Stimulated activated CD4-positive, alpha-beta T cell treated with anti-CD3 and anti-CD28 coated beads, Interleukin-12 subunit alpha, Interleukin-12 subunit beta, amount 100 ng/mL, for 48 hours (primary cell): ENCODE data around the gene GORASP2.

Experiments used
- DNase-seq, 3 donors: peaks; one replicate each; pipeline ENCODE4 v3.0.0-alpha.2; 2020; ENCODE audit warnings: low read depth in 2 of 3, low spot score in 1 of 3

GORASP2 gene

DNA sequence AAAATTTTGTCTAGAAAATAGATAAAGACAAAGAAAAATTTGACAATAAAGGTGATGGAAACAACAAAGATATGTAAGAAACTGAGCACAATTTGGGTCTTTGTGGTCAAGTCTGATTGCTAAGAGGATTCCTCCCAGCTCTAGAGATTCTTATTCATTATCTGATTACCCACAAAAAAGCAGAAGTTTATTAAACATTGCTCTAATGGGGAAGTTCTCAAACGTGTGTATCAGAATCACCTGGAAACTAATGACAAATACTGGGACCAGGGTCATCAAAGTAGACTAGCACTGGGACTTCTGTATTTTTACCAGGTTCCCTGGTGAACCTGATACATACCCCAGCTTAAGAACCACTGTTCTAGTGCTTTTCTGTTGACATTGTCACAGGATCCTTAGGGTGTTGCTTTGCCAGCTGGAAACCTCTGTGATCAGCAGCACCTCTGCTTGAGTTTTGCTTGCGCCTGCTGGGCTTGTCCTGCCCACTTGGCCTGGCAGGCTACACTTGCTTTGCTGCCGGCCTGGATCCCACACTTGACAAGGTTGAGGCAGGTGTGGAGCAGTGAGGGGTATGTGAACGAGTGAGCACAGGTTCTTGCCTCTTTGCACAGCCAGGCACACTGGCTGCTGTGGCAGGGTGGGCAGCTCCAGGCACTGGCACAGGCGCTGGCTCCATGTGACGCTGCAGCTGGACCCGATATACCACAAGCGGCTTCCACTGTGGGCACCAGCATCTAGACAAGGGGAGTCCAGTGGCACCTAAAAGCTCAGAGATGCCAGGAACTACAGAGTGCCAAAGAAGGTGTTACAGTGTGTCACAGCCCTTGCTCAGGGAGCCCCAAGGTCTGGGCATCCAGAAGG lies 6.2 kb upstream of the GORASP2 start:
- DNase-seq, result no peak

DNA sequence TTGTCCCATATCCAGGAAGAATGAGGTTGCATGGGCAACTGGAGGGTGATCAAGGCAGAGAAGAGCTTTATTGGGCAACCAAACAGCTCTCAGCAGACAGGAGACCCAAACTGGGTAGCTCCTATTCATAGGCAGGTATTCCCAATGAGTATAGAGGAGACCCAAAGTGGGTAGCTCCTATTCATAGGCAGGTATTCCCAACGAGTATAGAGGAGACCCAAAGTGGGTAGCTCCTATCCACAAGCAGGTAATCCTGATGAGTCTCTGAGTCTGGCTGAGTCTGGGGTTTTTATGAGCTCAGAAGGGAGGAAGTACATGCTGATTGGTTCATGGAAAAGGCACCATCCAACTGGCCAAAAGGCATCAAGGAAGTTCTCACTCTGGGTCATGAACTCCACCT lies 5.3 kb upstream of the GORASP2 start:
- DNase-seq, result no peak

GRCh38 chr2:170924969-170925368 lies 4.1 kb upstream of the GORASP2 start:
- no peak for DNase-seq

GRCh38 chr2:170925923-170926322 lies 3.1 kb upstream of the GORASP2 start:
- no peak for DNase-seq

DNA sequence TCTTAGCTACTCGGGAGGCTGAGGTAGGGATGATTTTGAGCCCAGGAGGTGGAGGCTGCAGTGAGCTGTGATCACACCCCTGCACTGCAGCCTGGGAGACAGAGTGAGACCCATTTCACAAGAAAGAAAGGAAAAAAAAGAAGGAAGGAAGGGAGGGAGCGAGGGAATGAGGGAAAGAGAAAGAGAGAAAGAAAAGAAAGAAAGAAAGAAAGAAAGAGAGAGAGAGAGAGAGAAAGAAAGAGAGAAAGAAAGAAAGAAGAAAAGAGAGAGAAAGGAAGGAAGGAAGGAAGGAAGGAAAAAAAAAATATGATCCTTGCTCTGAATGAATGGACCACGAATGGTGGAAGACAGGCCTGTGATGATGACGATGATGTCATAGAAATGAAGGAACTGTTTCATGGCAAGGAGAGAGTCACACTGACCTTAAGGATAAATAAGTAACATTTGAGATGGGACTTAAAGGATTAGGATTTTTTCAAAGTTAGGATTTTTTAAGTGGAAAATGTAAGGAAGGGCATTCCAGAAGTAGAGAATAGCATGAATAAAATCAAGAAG lies 2.2 kb upstream of the GORASP2 start:
- DNase-seq, result no peak

DNA sequence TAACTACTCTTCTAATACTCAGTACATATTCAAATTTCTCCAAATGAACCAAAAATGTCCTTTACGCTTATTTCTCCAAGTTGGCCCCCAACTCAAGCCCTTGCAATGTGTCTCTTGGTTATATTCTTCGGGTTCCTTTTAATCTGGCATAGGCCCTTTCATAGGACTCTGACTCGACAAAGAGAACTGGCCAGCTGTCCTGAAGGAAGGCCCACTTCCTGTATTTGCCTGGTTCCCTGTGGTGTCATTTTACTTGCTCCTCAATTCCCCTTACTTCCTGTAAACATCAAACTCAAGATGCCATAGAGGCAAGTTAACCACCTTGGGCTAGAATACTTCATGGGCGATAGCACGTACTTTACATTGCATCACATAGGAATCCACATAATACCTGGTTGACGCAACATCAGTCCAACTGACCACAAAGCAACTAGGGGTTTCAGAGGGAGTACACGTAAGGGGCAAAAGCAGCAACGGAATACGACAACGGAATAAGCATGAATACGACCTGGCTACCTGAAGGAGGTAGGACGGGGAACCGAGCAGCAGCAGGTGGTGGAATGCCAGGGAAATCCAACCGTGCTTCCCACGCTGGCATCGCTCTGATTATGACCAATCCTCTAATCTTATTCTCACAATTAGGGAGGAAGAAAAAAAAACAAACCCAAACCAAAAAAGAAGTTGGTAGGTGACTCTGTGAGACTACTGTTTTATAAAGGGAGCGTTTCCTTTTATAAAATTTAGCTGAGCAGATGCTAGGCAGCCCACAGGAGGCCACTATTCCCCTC lies 823 bp upstream of the GORASP2 start:
- peak in 1 of 3 donors; percentile 9 for DNase-seq

DNA sequence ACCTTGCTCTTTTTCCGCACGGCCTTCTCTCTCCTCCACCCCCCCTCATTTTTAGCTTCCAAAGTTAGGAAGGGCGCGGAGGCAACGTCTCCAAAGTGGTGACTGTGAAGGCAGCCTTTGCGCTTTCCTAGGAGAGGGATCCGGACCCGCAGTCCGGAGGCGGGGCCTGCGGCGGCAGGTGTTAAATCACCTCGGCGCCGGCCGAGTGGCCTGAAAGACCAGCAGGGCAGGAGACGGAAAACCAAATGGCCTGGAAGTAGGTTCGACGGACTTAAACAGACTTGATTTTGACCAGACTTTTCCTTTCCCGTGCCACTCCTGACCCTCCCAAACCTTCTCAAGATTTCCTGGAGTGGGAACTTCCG lies 615 bp downstream of the GORASP2 start:
- peak; percentile 16 to 32 (median 25) for DNase-seq

GRCh38 chr2:170930131-170930990 lies 1.3 kb downstream of the GORASP2 start:
- DNase-seq, result peak; percentile 26 to 51 (median 42)

- no peak for DNase-seq
These were observed 1.9 kb downstream of the GORASP2 start for GRCh38 chr2:170930991-170931266.

- DNase-seq, result no peak
These were observed 3.1 kb downstream of the GORASP2 start for GRCh38 chr2:170932166-170932565.

DNA sequence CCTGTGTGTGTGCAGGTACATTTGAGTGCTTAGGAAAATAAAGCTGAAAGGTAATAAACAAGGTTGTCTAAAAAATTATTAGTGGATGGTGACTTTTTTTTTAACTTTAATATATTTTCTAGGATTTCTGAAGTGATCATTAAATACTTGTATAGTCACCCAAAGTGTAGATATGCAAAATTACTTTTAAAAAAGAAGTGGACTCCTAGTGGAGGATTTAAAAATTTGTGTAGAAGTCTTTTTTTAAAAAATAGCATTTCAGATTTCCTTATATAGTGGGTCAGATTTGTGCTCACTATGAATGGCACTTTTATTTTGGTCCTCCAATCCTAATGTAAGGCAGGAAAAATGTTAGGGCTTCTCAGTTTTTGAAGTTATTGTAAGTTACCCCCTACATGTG lies 3.9 kb downstream of the GORASP2 start:
- no peak for DNase-seq

GRCh38 chr2:170937709-170938379 lies 8.8 kb downstream of the GORASP2 start:
- DNase-seq, result no peak

DNA sequence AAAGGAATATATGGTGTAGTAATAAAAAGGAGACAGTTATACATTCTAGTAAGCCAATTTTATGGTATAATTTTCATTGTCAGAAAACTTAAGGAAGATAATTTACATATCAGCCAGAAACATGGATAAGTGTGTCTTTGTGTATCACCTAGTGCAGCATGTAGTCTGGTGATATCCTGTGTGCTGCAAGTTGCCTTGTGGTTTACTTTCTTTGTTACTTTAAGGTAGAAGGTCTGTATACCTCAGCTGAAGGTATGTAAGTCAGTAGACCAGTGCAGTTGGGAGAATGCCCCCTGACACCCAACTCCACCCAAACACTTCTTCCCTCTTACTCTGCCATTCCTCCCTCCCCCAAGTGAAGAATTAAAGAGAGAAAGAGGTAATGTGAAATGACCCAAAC lies 11.0 kb downstream of the GORASP2 start:
- DNase-seq, result no peak

DNA sequence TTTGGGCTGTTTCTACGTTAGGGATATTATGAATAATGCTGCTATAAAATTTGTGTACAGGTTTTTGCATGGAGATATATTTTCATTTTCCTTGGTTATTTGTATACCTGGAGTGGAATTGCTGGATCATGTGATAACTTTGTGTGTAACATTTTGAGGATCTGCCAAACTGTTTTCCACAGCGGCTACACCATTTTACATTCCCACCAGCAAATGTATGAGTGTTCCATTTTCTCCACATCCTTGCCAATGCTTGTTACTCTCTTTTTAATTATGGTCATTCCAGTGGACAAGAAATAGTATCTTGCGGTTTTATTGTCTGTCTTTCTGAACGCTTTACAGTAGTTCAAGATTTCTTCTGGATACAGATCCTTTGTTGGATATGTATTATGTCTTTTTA lies 13.6 kb downstream of the GORASP2 start:
- no peak for DNase-seq

DNA sequence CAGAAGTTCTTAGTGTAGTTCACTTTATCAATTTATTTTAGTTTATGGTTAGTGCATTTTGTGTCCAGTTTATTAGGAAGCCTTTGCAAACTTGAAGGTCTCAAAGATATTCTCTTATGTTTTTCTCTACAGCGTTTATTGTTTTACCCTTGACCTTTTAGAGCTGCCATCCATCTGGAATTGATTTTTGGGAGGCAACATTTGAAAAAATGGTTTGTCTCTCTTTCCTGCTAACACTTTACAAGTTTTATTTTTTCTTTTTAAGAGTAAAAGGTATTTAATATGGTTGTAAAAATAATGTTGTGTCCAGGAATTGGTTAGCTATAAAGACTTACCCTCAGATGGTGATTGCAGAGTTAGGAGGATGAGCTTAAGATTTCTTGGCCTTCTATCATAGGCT lies 14.0 kb downstream of the GORASP2 start:
- DNase-seq, result no peak

GRCh38 chr2:170943596-170943995 lies 14.5 kb downstream of the GORASP2 start:
- no peak for DNase-seq

- no peak for DNase-seq
These were observed 15.5 kb downstream of the GORASP2 start for GRCh38 chr2:170944545-170944944.

- DNase-seq, result no peak
These were observed 20.4 kb downstream of the GORASP2 start for GRCh38 chr2:170949415-170949814.

DNA sequence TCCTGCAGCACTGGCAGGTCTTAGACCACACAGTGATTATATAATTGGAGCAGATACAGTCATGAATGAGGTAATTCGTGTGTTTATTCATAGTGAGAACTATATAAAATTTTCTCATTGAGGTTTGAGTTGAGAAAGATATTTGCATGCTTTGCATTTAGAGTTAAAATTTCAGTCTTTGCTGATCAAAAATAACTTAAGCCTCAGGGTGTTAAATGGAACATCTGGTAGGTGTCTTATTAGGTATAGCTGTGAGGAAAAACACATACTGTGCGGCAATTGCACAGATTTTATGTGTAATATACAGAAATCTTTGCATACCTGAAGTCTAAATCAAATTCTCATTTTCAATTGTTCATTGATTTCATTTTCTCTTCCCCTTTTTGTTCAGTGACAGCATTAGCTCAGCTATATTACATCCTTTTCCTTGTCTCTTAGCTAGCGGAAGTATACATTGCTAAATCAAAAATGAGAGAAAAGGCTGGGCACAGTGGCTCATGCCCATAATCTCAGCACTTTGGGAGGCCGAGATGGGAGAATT lies 21.2 kb downstream of the GORASP2 start:
- no peak for DNase-seq

GRCh38 chr2:170953941-170954340 lies 24.9 kb downstream of the GORASP2 start:
- no peak for DNase-seq

GRCh38 chr2:170963386-170963785 lies 34.3 kb downstream of the GORASP2 start:
- DNase-seq, result no peak
